Stimulated activated CD4-positive, alpha-beta T cell treated with anti-CD3 and anti-CD28 coated beads, TNF-alpha, amount 100 ng/mL, for 4 hours (primary cell): Measurements from ENCODE around the gene HPD.
"Not testable (repeated sequence)": the region's sequence is repeated elsewhere in the genome, so short reads cannot be mapped to it uniquely, and the experiment has no call there.

Experiments used
- DNase-seq, 3 experiments: peaks; one replicate each; pipeline ENCODE4 v3.0.0-alpha.2; 2020; ENCODE audit warnings: low read depth in 3 of 3

Gene HPD

GRCh38 chr12:121858662-121859572 is at the start of gene HPD:
Gene HPD (minus strand): TSS chr12:121858859. CDS start chr12:121858823, 36 bp downstream.
- no peak for DNase-seq

DNA sequence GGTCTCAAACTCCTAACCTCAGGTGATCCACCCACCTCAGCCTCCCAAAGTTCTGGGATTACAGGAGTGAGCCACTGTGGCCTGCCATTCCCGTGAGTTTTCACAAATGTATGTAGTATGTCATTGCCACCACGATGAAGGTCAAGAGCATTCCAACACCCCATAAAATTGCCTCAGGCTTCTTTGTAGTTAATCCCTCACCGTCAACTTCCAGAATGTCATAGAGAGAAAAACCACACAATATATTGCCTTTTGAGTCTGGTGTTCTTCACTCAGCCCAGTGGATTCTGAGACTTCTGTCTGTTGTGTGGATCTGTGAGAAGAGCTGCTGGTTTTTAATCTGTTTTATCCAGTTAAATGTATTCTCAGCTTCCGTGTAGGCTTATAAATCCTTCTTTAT is 47.1 kb upstream of the HPD start:
- no peak for DNase-seq

- no peak for DNase-seq
Observed at GRCh38 chr12:121903202-121903601, 44.5 kb upstream of the HPD start.

DNA sequence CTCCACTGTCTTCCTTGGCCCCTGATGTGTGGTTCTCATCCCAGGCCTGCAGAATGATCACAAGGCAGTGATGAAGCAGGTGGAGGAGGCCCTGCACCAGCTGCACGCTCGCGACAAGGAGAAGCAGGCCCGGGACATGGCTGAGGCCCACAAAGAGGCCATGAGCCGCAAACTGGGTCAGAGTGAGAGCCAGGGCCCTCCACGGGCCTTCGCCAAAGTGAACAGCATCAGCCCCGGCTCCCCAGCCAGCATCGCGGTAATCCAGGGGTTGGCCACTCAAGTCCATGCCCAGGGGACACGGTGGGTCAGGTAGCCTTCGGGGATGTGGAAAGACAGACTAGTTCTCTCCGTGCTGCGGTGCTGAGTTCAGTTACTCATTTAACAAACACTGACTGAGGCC is 40.9 kb upstream of the HPD start:
- DNase-seq: no peak

DNA sequence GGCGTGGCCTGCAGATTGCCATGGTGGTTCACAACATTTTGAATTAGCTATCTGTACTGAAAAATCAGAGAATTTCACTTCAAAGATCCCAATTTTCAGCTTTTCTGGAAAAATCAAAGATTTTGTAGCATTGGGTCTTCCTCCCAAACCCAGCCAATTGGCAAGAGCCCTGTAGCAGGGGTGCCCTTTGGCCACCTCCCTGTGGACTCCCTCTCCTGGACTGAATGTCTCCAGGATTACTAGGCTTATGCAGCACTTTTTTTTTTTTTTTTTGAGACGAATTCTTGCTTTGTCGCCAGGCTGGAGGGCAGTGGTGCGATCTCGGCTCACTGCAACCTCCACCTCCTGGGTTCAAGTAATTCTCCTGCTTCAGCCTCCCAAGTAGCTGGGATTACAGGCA is 39.6 kb upstream of the HPD start:
- DNase-seq: no peak

DNA sequence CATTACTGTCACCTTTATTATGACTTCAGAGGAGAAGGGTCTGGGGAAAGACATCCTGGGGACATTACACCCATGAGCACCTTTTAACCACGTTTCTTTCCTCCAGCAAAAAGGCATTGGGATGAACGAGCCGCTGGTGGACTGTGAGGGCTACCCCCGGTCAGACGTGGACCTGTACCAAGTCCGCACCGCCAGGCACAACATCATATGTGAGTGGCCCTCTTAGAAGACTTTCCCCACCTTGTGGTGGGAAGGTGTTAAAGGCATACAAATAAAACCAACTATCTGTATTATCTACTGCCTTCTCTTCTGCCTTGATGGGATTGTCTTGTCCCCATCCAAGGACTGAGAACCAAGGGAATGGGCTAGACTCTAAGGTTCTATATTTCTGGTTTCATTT is 36.0 kb upstream of the HPD start:
- no peak for DNase-seq

- DNase-seq: no peak
Observed at GRCh38 chr12:121893961-121894460, 35.4 kb upstream of the HPD start.

DNA sequence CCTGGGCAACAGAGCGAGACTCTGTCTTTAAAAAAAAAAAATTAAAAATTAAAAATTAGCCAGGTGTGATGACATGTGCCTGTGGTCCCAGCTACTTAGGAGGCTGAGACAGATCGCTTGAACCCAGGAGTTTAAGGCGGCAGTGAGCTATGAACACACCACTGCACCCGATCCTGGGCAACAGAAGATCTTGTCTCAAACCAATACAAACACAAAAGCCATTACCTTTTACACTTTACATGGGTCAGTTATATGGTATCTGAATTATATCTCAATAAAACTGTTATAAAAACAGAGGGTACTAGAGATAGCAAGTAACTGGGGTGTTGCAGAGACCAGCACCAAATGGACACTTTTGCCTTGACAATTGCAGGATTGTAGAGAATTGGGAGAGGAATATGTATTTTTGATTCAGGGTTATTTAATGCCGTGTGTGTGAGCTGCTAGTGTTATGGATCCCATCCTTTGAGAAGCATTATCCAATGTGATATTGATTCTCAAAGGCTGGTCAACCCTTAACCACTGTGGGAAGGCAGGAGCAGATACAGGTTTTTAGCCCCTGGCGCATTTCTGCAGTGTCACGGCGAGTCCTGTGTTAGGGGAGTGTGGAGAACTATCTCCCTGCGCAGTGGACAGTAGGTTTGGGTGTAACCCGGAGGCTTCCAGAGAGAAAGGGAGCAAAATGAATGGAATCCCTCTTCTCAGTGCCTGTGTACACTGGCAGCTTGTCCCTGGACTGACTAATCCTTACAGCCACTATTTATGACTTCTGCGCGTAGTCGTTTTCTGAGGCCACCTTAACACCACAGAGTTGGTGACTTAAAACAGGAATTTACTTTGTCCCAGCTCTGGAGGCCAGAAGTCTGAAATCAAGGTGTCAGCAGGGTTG is 34.3 kb upstream of the HPD start:
- DNase-seq: no peak

GRCh38 chr12:121889661-121890060 is 31.0 kb upstream of the HPD start:
- DNase-seq: not testable (repeated sequence)

- no peak for DNase-seq
Observed at GRCh38 chr12:121889274-121889624, 30.6 kb upstream of the HPD start.

DNA sequence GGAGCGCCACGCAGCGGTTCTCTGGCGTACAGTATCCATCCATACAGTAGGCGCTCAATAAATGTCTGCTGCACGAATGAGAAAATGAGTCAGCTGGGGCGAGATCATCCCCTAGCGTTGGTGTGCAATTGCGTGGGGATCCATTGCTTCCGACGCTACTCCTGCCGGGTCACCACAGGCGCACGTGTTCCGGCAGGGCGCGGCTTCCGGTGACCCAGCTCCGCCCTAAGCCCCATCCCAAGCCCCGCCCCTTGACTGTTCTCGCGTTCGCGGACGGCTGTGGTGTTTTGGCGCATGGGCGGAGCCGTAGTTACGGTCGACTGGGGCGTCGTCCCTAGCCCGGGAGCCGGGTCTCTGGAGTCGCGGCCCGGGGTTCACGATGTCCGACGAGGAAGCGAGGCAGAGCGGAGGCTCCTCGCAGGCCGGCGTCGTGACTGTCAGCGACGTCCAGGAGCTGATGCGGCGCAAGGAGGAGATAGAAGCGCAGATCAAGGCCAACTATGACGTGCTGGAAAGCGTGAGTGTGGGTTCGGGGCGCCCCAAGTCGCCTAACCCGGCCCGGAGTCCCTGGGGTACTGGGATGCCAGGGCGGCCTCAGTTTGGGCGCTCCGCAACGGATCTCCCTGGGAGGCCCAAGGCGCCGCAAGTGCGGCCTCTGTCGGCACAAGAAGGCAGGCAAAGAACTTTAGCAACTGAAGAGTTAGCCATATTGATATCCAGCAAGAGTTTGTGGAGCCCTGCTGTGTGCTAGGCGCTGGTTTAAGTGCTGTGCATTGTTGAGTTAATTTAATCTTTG is 30.0 kb upstream of the HPD start, which contains the start of gene PSMD9:
Gene PSMD9 (plus strand): TSS at position 313 of the 796 bp plus-strand sequence. CDS start 67 bp downstream, at position 380.
- DNase-seq: peak; percentile 97 to 98 (median 98)

GRCh38 chr12:121888083-121888477 is 29.4 kb upstream of the HPD start:
- DNase-seq: no peak

- not testable (repeated sequence) for DNase-seq
Observed at GRCh38 chr12:121885129-121885528, 26.5 kb upstream of the HPD start.

GRCh38 chr12:121883315-121883660 is 24.6 kb upstream of the HPD start:
- no peak for DNase-seq

DNA sequence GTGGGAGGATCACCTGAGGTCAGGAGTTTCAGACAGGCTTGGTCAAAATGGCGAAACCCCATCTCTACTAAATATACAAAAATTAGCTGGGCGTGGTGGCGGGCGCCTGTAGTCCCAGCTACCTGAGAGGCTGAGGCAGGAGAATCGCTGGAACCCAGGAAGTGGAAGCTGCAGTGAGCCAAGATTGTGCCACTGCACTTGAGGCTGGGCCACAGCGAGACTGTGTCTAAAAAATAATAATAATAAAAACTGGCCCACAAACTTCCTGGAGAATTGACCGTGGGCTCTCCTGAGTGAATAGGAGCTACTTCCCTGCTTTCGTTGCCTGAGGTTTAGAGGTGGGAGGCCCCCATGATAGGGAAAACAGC is 17.4 kb upstream of the HPD start:
- not testable (repeated sequence) for DNase-seq

DNA sequence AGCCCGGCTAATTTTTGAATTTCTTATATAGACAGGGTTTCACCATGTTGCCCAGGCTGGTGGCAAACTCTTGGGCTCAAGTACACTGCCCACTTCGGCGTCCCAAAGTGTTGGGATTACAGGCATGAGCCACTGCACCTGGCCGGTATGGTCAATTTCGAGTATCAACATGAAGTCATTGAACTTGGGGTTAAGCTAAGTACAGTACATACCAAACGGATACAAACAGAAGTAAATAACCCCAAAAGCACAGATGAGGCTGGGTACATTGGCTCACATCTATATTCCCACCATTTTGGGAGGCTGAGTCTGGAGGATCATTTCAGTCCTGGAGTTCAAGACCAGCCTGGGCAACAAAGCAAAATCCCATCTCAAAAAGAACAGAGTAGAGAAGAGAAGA is 16.9 kb upstream of the HPD start:
- no peak for DNase-seq

DNA sequence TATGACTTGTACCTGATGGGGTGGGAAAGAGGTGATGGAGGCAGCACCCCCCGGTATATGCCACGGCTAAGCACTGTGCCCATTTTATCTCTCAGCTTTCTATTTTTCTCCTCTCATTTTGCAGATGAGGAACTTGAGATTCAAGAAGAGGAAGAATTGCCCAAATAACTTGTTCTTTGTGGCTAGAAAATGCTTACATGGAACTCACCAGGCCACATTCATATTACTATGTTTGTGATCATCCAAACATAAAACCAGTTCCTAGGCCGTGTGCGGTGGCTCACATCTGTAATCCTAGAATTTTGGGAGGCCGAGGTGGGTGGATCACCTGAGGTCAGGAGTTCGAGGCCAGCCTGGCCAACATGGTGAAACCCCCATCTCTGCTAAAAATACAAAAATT is 15.4 kb upstream of the HPD start:
- DNase-seq: no peak

- no peak for DNase-seq
Observed at GRCh38 chr12:121873216-121873569, 14.5 kb upstream of the HPD start.

- no peak for DNase-seq
Observed at GRCh38 chr12:121872546-121873215, 14.0 kb upstream of the HPD start.

GRCh38 chr12:121871467-121871866 is 12.8 kb upstream of the HPD start:
- no peak for DNase-seq

- DNase-seq: not testable (repeated sequence)
Observed at GRCh38 chr12:121869229-121869628, 10.6 kb upstream of the HPD start.
